Activated T-helper 1 cell treated with anti-CD3 and anti-CD28 coated beads, Interleukin-12 subunit alpha, Interleukin-12 subunit beta, Interleukin-2, Interleukin-4 antibody, amounts not matched to agents 30 ng/mL and 10 ng/mL and 1 ng/mL, durations not matched to agents 14 hours and 24 hours and 36 hours (primary cell): Measurements from ENCODE around the gene TUBB6. TPM values are rescaled to one million over a fixed set of nuclear protein-coding genes. Genes with fewer than 3 reads are reported as not detected.

Source experiments
- DNase-seq: peaks from one replicate; pipeline ENCODE4 v3.0.0; 2021; ENCODE audit warnings: low spot score
- H3K27ac Mint-ChIP-seq: one replicate; pipeline ENCODE4 v1.8.0; 2021; ENCODE audit warnings: mild to moderate bottlenecking, mixed read lengths
- H3K27me3 Mint-ChIP-seq: one replicate; pipeline ENCODE4 v1.8.0; 2022; ENCODE audit warnings: mild to moderate bottlenecking, moderate library complexity, mixed read lengths; ENCODE audit not compliant: insufficient read depth
- H3K36me3 Mint-ChIP-seq: one replicate; pipeline ENCODE4 v1.8.0; 2021; ENCODE audit warnings: low read depth, mixed read lengths
- H3K4me1 Mint-ChIP-seq: one replicate; pipeline ENCODE4 v1.8.0; 2021; ENCODE audit warnings: low read depth, mixed read lengths
- H3K4me3 Mint-ChIP-seq: one replicate; pipeline ENCODE4 v1.8.0; 2021; ENCODE audit warnings: mild to moderate bottlenecking, moderate library complexity, mixed read lengths
- H3K9me3 Mint-ChIP-seq: one replicate; pipeline ENCODE4 v1.8.0; 2021; ENCODE audit warnings: mixed read lengths
- intact Hi-C: fragments of 100-400 bp; cut with micrococcal nuclease; formaldehyde crosslinking; loops from one replicate; pipeline ENCODE4 v1.15.1; 2024
- total RNA-seq: library from RNA; stranded (reverse); gene quantifications from 2 replicates; pipeline ENCODE4 v1.2.3, GENCODE V29; 2022

TUBB6 gene
- total RNA-seq, 1 donor from 2014 or later, result 32.1 TPM

DNA sequence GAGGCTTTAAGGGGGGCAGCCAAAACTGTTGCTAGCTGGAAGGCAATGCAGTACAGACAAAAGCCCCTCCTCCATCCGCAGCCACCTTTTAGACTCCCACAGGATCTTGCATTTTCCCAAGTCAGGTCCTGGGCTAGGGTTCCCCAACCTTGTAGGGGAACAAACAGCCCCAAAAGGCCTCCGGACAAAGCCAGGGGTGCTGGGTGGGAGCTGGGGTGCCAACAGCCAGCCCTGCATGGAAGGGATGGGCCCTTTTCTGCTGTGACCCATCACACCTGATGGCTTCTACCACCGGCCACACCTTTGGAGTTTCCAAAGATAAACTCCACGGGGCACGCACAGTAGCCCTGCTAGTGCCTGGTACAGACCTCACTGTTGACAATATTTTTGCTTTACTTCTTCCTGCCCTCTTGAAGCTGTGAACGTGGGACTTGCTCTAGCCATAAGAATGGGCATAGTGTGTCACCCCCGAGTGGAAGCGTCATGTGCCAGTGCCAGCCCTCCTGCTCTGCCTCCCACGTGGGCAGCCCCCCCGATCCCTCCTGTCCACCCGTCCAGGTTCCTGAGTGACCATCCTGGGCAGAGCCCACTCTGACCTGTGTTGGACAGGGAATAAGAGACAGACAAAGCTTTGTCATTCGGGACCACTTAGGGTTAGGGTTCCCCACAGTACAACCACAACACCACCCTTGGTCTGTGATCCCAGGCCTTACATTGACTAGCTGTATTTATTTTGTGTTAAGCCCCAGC is 18.8 kb downstream of the TUBB6 start:
- intact Hi-C loops, result no loop called here
- H3K36me3 Mint-ChIP-seq, result peaks cover 30% of the 10 kb centered on the region
- H3K27ac Mint-ChIP-seq, result peak overlapping the region; percentile 48
- H3K9me3 Mint-ChIP-seq, result no peaks in the 10 kb centered on the region
- peaks cover 15% of the 10 kb centered on the region for H3K4me1 Mint-ChIP-seq
- H3K4me3 Mint-ChIP-seq, result no peak overlapping the region
- H3K27me3 Mint-ChIP-seq, result no peaks in the 10 kb centered on the region
- DNase-seq, result no peak

DNA sequence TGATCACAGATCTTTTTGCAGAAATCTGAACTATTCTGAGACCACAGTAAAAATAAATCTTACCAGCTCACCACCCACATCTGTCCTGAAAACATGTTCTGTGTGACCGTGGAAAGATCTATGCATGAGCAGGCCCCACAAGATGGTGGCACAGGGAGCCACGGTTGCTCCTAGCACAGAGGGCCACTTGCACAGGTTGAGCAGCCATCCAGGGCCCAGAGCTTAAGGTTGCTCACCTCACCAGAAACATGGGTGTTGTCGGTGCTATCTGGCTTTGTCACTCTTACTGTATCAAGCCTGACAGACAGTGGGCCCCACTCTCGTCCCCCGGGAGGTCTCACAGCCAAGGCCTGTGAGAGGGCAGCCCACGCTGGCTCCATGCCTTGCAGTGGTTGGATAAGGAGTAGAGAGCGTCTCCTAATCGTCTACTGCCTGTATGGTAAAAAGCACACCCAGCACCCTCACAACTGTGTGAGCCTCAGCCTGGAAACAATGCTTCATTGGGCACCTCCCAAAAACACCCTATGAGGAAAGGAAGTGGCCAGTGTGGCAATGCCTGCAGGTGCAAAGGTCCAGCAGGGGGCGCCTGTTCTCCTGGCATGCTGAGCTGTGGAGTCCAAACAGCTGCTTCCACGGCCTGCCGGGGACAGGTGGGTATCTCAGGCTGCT is 19.6 kb downstream of the TUBB6 start:
- intact Hi-C loops, result loop anchor here (1.0 to 2.0 kb wide), 3 partner anchors 19 to 333 kb away; partner anchors contain the start of genes AFG3L2 and TUBB6
- peak; percentile 62 for DNase-seq
- Mint-ChIP-seq H3K4me1 (peaks cover 15% of the 10 kb centered on the region), H3K27me3 (no peaks in the 10 kb centered on the region), H3K9me3 (no peaks in the 10 kb centered on the region), H3K27ac (peak overlapping the region; percentile 27), H3K36me3 (peaks cover 30% of the 10 kb centered on the region), H3K4me3 (no peak overlapping the region)

DNA sequence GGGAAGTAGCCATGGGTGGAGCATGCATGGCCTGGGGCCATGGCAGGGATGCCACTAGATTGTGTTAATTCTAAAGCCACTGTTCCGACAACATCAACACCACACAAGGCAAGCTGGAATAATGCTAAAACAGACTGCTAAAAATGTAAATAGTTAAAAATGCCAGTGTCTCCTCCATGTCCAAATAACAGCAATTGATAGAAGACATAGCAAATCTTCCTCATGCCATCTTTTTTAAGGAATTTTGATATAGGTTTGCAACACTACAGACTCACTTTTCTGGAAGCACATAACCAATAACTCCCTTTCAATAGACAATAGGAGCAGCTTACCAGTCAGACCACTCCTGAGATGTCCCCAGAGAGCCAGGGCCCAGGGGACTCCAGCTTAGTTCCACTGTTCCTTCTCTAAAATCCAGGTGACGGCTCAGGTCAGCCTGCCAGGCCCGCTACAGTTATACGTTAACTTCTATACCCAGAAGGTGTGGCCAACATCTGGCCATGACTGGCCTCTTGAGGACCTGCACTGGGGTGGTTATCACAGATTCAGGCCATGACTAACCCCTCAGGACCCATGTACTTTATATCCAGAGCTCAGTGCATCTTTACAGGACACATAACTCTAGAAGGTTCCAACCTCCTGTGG is 20.3 kb downstream of the TUBB6 start:
- no peaks in the 10 kb centered on the region for H3K9me3 Mint-ChIP-seq
- H3K27ac Mint-ChIP-seq, result no peak overlapping the region
- no peak for DNase-seq
- peaks cover 30% of the 10 kb centered on the region for H3K36me3 Mint-ChIP-seq
- peaks cover 15% of the 10 kb centered on the region for H3K4me1 Mint-ChIP-seq
- H3K27me3 Mint-ChIP-seq, result no peaks in the 10 kb centered on the region
- intact Hi-C loops, result loop anchor here (1.0 to 2.0 kb wide), 3 partner anchors 20 to 332 kb away; partner anchors contain the start of genes AFG3L2 and TUBB6
- H3K4me3 Mint-ChIP-seq, result no peak overlapping the region

DNA sequence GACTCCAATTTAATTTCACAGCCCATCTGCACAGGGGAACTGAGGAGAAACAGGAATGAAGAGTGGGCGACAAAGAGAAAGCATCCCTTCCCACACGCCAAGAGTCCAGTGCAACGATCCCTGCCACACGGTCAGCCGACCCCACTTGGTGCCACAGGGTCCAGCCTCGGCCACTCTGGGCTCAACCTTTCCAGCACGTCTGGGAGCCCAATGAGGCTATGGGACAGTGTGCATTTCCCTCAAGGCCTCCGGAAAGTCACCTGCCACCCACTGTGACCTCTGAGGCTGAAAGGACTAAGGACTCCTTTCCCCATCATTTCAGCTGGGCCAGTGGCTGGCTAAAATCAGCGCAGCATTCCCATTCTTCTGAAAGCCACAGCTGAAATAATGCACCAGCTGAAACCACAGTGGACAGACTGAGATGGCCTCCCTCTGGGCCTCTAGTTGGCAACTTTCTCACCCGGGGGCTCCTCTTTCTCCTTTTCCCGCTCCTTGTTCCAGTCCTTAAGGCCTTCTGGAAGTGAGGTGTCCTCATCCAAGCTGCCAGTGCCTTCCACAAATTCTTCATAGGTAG is 21.2 kb downstream of the TUBB6 start:
- no peak for DNase-seq
- H3K27ac Mint-ChIP-seq, result no peak overlapping the region
- intact Hi-C loops, result loop anchor here (2.0 kb wide), 2 partner anchors 20 to 48 kb away; partner anchors contain the start of genes AFG3L2 and TUBB6
- H3K36me3 Mint-ChIP-seq, result peaks cover 30% of the 10 kb centered on the region
- peaks cover 15% of the 10 kb centered on the region for H3K4me1 Mint-ChIP-seq
- no peak overlapping the region for H3K4me3 Mint-ChIP-seq
- H3K27me3 Mint-ChIP-seq, result no peaks in the 10 kb centered on the region
- H3K9me3 Mint-ChIP-seq, result no peaks in the 10 kb centered on the region

DNA sequence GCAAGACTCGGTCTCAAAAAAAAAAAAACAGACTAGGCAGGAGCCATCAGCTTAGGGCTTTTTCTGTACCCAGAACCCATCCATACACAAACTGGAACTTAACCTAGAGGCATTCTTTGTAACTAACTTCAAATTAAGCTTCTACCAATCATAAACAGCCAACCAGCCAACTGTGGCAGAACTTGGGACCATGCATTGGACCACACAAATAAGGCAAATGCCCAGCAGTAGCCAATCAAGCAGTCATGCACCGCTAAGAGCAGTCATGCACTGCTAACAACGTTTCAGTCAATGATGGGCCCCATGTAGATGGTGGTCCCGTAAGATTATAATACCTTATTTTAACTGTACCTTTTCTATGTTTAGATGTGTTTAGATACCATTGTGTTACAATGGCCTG is 22.7 kb downstream of the TUBB6 start:
- H3K36me3 Mint-ChIP-seq, result peaks cover 34% of the 10 kb centered on the region
- no peaks in the 10 kb centered on the region for H3K27me3 Mint-ChIP-seq
- no peak overlapping the region for H3K27ac Mint-ChIP-seq
- H3K4me1 Mint-ChIP-seq, result peaks cover 15% of the 10 kb centered on the region
- H3K4me3 Mint-ChIP-seq, result no peak overlapping the region
- no peaks in the 10 kb centered on the region for H3K9me3 Mint-ChIP-seq
- DNase-seq, result no peak
- intact Hi-C loops, result no loop called here

DNA sequence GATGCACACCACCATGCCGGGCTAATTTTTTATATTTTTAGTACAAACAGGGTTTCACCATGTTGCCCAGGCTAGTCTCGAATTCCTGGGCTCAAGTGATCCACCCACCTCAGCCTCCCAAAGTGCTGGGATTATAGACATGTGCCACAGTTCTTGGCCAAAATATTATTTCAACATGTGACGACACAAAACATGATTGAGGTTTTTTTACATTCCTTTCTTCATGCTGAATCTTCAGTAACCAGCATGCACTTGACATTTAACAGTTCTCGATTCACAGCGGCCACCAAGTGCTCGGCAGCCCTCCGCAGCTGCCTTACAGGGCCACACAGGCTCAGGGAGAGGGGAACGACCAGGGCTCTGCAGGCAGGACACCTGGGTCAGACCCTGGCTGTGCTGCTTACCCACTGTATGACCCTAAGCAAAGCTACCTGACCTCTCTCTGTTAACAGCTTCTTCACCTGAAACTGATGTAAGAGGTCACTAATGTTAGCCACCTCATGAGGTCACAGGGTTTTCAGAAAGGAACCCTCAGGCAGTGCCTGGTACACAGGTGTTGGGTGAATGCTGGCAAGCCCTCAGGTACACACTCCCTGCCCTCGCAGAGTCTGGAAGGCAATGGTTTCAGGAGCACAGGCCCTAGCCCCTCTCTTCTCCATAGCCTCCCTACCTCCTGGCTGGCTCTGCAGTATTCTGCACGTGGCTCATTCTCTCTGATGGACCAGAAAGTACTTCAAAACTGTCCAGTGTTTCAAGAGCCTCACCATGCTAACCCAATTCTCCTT is 25.7 kb downstream of the TUBB6 start:
- H3K4me1 Mint-ChIP-seq, result no peaks in the 10 kb centered on the region
- no peak overlapping the region for H3K27ac Mint-ChIP-seq
- no peak overlapping the region for H3K4me3 Mint-ChIP-seq
- no peaks in the 10 kb centered on the region for H3K27me3 Mint-ChIP-seq
- no peaks in the 10 kb centered on the region for H3K9me3 Mint-ChIP-seq
- intact Hi-C loops, result no loop called here
- DNase-seq, result no peak
- H3K36me3 Mint-ChIP-seq, result peaks cover 24% of the 10 kb centered on the region

DNA sequence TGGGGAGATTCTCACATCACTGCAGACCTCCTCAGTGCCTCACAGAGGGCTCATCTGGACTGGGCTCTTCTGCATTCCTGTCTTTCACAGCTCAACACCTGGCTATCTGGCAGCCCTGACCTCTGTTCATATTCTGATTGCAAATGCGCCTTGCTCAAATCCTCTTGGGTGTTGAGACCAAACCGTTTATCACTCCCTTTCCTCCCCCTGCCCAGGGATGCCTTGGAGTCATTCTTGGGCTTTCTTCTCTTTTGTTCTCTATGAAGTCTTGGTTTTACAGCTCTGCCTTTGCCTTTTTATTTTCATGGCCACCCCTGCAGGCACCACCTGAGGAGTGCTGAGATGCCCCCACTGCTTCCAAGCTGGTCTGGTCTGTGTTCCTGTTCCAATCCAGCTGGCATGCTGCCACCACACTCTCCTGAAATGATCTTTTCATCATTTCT is 26.3 kb downstream of the TUBB6 start:
- intact Hi-C loops, result no loop called here
- Mint-ChIP-seq H3K4me3 (no peak overlapping the region), H3K9me3 (no peaks in the 10 kb centered on the region), H3K27me3 (no peaks in the 10 kb centered on the region), H3K36me3 (peaks cover 24% of the 10 kb centered on the region), H3K4me1 (no peaks in the 10 kb centered on the region), H3K27ac (no peak overlapping the region)
- no peak for DNase-seq

DNA sequence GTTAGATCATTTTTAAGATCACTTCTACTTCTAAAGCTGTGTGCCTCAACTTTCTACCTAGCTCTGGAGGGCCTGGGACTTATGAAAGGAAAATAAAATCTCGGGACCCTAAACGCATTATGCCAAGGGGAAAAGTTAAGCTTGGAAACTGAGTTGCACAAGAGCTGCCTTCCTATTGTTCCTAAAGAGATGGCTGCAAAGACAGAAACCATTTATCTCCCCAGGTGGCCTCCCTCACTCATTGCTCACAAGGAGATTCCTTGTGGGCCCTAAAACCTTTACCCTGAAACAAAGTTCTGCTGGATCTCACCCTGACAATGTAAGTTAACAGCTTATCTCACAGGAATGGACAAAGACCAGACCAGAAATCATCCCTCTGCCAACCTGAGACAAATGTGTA is 26.8 kb downstream of the TUBB6 start:
- intact Hi-C loops, result no loop called here
- Mint-ChIP-seq H3K4me1 (no peaks in the 10 kb centered on the region), H3K9me3 (no peaks in the 10 kb centered on the region), H3K36me3 (peaks cover 22% of the 10 kb centered on the region), H3K4me3 (no peak overlapping the region), H3K27me3 (no peaks in the 10 kb centered on the region), H3K27ac (no peak overlapping the region)
- DNase-seq, result no peak

DNA sequence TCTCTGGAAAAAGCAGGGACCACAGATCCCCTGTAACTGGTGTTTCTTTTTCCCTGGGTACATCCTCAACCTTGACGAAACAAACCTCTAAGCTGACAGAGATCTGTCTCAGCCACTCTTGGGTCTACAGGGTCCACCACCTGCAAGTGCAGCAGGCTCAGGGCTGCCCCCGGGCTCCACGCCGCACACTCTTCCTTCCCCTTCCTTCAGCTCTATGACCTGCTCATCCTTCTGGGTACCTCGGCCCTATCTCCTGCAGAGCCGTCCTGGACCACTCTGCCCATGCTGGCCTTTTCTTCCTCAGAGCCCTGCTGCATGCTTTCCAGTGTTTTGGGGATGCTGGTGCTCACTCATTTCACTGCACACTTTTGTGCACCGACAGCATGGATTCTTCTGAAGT is 27.5 kb downstream of the TUBB6 start:
- intact Hi-C loops, result no loop called here
- no peak overlapping the region for H3K27ac Mint-ChIP-seq

DNA sequence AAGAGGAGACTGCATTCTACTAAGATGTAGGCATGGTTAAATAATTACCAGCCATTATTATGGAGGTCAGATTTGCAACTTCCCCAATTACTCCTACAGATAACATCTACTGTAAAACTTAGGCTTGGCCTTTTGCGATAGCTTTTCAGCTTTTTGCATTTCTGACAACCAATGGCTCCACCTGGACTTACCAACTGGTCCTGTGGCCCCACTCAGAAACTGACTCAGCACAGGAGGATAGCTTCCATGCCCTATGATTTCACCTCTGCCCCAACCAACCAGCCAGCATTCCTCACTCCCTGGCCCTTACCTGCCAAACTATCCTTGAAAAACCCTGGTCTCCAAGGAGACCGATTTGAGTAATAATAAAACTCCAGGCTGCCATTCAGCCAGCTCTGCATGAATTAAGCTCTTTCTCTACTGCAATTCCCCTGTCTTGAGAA is 28.2 kb downstream of the TUBB6 start:
- Mint-ChIP-seq H3K4me1 (no peaks in the 10 kb centered on the region), H3K4me3 (no peak overlapping the region), H3K9me3 (no peaks in the 10 kb centered on the region), H3K36me3 (peaks cover 25% of the 10 kb centered on the region), H3K27me3 (no peaks in the 10 kb centered on the region), H3K27ac (no peak overlapping the region)
- DNase-seq, result no peak
- intact Hi-C loops, result no loop called here

More for the DNA sequence above, 27.5 kb downstream of the TUBB6 start:
- Mint-ChIP-seq H3K9me3 (no peaks in the 10 kb centered on the region), H3K4me3 (no peak overlapping the region), H3K27me3 (no peaks in the 10 kb centered on the region), H3K36me3 (peaks cover 25% of the 10 kb centered on the region), H3K4me1 (no peaks in the 10 kb centered on the region)
- DNase-seq, result no peak

DNA sequence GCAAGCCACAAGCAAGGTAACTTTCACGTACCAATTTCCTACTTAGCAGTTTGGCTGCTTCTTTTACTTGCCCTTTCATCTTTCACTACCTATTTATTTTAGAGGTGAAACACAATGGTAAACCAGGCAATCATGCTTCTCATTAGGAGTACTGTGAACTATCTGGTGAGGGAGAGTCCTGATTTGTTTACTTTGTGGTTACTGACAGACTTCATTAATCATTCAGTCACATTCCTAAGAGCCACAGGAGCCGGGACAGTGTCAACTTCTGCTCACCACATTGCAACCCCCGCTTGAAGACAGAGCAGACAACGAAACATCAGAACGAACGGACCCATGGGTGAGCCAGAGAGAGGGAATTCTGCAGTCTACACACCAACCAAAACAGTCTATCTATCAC is 28.8 kb downstream of the TUBB6 start:
- intact Hi-C loops, result no loop called here
- H3K9me3 Mint-ChIP-seq, result no peaks in the 10 kb centered on the region
- no peaks in the 10 kb centered on the region for H3K27me3 Mint-ChIP-seq
- H3K36me3 Mint-ChIP-seq, result peaks cover 27% of the 10 kb centered on the region
- H3K4me1 Mint-ChIP-seq, result no peaks in the 10 kb centered on the region
- no peak overlapping the region for H3K4me3 Mint-ChIP-seq
- DNase-seq, result no peak
- H3K27ac Mint-ChIP-seq, result no peak overlapping the region

DNA sequence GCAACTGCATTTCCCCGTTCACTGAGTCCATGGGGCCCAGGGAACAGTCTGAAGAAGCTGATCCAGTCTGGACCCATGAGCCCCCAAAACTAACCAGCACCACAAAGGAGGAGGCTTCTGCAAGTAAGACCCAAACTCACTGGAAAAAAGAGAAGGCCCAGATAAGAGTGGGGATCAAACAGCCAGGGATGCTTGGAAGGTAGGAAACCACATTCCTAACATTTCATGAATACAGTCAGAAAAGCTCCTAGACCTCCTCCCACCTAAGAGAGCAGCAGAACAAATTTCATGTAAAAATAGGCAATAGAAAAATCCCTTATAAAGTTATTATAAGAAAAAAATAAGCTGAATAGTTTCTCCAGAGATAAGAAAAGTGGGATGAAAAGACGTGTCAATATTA is 30.3 kb downstream of the TUBB6 start:
- no peak for DNase-seq
- Mint-ChIP-seq H3K4me1 (no peaks in the 10 kb centered on the region), H3K36me3 (peaks cover 37% of the 10 kb centered on the region), H3K27ac (no peak overlapping the region), H3K27me3 (no peaks in the 10 kb centered on the region), H3K9me3 (no peaks in the 10 kb centered on the region), H3K4me3 (no peak overlapping the region)
- intact Hi-C loops, result no loop called here
